Measurements from ENCODE around the gene SLC12A3. TPM values are rescaled to one million over a fixed set of nuclear protein-coding genes. Genes with fewer than 3 reads are reported as not detected.

The SLC12A3 gene
- total and polyA plus RNA-seq, 2 of the 4 experiments (the other 2 are of a cell fraction) = not detected

- Histone ChIP-seq H3K9me1 (ENCODE audit: insufficient read depth, low read length) (no peaks in the 10 kb centered on the region; the same call in 1 of the 2 replicates), H4K91ac (ENCODE audit: insufficient read depth, low read depth, low read length) (no peak overlapping the region), H3K4ac (ENCODE audit: low read depth, low read length) (no peak overlapping the region), H3K27ac (ENCODE audit: insufficient read depth, low read length) (no peak overlapping the region), H4K5ac (ENCODE audit: low read depth, low read length) (no peak overlapping the region), H3K27me3 (ENCODE audit: control insufficient read depth, insufficient read depth, low read length) (no peaks in the 10 kb centered on the region), H3K23ac (ENCODE audit: low read depth, low read length) (no peak overlapping the region), H2AK5ac (ENCODE audit: low read depth, low read length) (no peak overlapping the region), H2BK120ac (ENCODE audit: low read depth, low read length) (no peak overlapping the region), H3K4me3 (ENCODE audit: insufficient read depth, low read depth, low read length) (no peak overlapping the region), H3K56ac (ENCODE audit: extremely low read depth, insufficient read depth, low read length) (no peak overlapping the region), H3K79me1 (ENCODE audit: low read depth in 1 of 2, low read length in 2 of 2) (no peaks in the 10 kb centered on the region), H3K4me1 (ENCODE audit: control insufficient read depth, insufficient read depth, low read length) (no peaks in the 10 kb centered on the region; the same call in 1 of the 2 replicates), H3K18ac (ENCODE audit: low read depth, low read length) (no peak overlapping the region), H2AK9ac (replicated peaks; ENCODE audit: low read depth, low read length, poor library complexity) (peak overlapping the region; percentile 78), H4K8ac (ENCODE audit: low read depth in 2 of 2, low read length in 2 of 2) (no peak overlapping the region), H2BK20ac (ENCODE audit: low read depth, low read length) (no peak overlapping the region), H2AFZ (replicated peaks; ENCODE audit: low read length, poor library complexity) (peak overlapping the region; percentile 56), H3K9me3 (ENCODE audit: control insufficient read depth, insufficient read depth, low read length) (no peaks in the 10 kb centered on the region), H3K9ac (ENCODE audit: low read depth, low read length) (no peak overlapping the region), H3K4me2 (ENCODE audit: low read depth, low read length) (no peak overlapping the region), H2BK5ac (ENCODE audit: low read depth, low read length, poor library complexity, severe bottlenecking) (no peak overlapping the region), H2BK15ac (ENCODE audit: low read depth, low read length) (no peak overlapping the region), H3K14ac (replicated peaks; ENCODE audit: low read depth, low read length) (no peak overlapping the region), H4K20me1 (ENCODE audit: insufficient read depth, low read length) (no peaks in the 10 kb centered on the region), H3K36me3 (ENCODE audit: control insufficient read depth, insufficient read depth, low read length) (no peaks in the 10 kb centered on the region)
- no TSS peak for BruUV-seq (replicated peaks)
- DNase-seq = no peak
- ChIA-PET CTCF (interaction anchor here (1.0 to 1.7 kb wide), 2 partner anchors 50 to 76 kb away, joined by 5 read pairs; no protein-coding TSS in a partner anchor), POLR2A (ENCODE audit: unreplicated experiment) (interaction anchor here (1.2 kb wide), 1 partner anchor 62 kb away, joined by 5 read pairs; no protein-coding TSS in a partner anchor)
- in situ Hi-C loops (cut with MboI; ENCODE audit: low sequenced_read_pairs) (loop anchor here (5.0 to 10.0 kb wide), 2 partner anchors 83 to 175 kb away; no protein-coding TSS in a partner anchor), intact Hi-C loops (cut with micrococcal nuclease) (loop anchor here (5.0 kb wide), 1 partner anchor 298 kb away; no protein-coding TSS in a partner anchor), dilution Hi-C loops (cut with HindIII; ENCODE audit: low sequenced_read_pairs, unreplicated experiment) (no loop called here)
- TF ChIP-seq MAFK (IDR thresholded peaks at IDR 0.05; ENCODE audit: low read depth, low read length) (no peak), RAD21 (IDR thresholded peaks at IDR 0.05; ENCODE audit: low read length) (peak; percentile 37; the same call in 1 of the 2 replicates)
- TF ChIP-seq, protein P1, sequence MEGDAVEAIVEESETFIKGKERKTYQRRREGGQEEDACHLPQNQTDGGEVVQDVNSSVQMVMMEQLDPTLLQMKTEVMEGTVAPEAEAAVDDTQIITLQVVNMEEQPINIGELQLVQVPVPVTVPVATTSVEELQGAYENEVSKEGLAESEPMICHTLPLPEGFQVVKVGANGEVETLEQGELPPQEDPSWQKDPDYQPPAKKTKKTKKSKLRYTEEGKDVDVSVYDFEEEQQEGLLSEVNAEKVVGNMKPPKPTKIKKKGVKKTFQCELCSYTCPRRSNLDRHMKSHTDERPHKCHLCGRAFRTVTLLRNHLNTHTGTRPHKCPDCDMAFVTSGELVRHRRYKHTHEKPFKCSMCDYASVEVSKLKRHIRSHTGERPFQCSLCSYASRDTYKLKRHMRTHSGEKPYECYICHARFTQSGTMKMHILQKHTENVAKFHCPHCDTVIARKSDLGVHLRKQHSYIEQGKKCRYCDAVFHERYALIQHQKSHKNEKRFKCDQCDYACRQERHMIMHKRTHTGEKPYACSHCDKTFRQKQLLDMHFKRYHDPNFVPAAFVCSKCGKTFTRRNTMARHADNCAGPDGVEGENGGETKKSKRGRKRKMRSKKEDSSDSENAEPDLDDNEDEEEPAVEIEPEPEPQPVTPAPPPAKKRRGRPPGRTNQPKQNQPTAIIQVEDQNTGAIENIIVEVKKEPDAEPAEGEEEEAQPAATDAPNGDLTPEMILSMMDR (conservative IDR thresholded peaks at IDR 0.05; ENCODE audit: low read depth, low read length) = peak; percentile 36
- ATAC-seq (ENCODE audit: low read depth) = no peak
- WGBS, 2 experiments (ENCODE audit: extremely low coverage in 2 of 2, insufficient read length in 1 of 2) = 89% methylated on average over 10 of the region's 24 CpGs; no CpG with 5 or more reads in 1 of the 2 experiments
Observed at GRCh38 chr16:56869513-56870275, 4.7 kb downstream of the SLC12A3 start.
